Left ventricle myocardium inferior (tissue), 1 donor: ENCODE measurements around the gene NEUROD2. TPM values are rescaled to one million over a fixed set of nuclear protein-coding genes. Genes with fewer than 3 reads are reported as not detected.
"Not testable (repeated sequence)": the region's sequence is repeated elsewhere in the genome, so short reads cannot be mapped to it uniquely, and the experiment has no call there.

Experiments
- DNase-seq: peaks from one replicate; pipeline ENCODE4 v3.0.0-alpha.2; 2020
- H3K27ac ChIP-seq: fragments of 200-600 bp; replicated peaks from 2 replicates; pipeline ENCODE4 v1.8.0; 2021
- H3K27me3 ChIP-seq: fragments of 200-600 bp; 2 replicates; pipeline ENCODE4 v1.8.0; 2021; ENCODE audit warnings: low read depth
- H3K36me3 ChIP-seq: fragments of 200-600 bp; 2 replicates; pipeline ENCODE4 v1.8.0; 2021
- H3K4me1 ChIP-seq: fragments of 200-600 bp; 2 replicates; pipeline ENCODE4 v1.8.0; 2021
- H3K4me3 ChIP-seq: fragments of 200-600 bp; 2 replicates; pipeline ENCODE4 v1.8.0; 2021; ENCODE audit warnings: mild to moderate bottlenecking, moderate library complexity
- H3K9me3 ChIP-seq: fragments of 200-600 bp; replicated peaks from 2 replicates; pipeline ENCODE4 v1.8.0; 2021
- intact Hi-C: fragments of 100-400 bp; cut with micrococcal nuclease; formaldehyde crosslinking; loops from one replicate; pipeline ENCODE4 v1.11.0; 2022
- total RNA-seq: library from RNA; stranded (reverse); fragmentation: NEBNext Ultra II Directional; extraction: Animal tissue kit (Norgen Biotek cat#: 25700); gene quantifications from one replicate; pipeline ENCODE4 v1.2.1, GENCODE V29; 2021
- TF ChIP-seq, protein P1 (sequence below): fragments of 200-600 bp; IDR thresholded peaks from 2 replicates; pipeline ENCODE4 v1.8.0; 2021; ENCODE audit warnings: antibody characterized with exemption, mild to moderate bottlenecking, borderline replicate concordance
- donor health status: DM: no; HTN: yes; CAD: no; lungs with severe emphysema.

Gene NEUROD2
- total RNA-seq, 1 donor from 2014 or later: not detected

GRCh38 chr17:39596543-39597267, 11.0 kb downstream of the NEUROD2 start:
- H3K9me3 ChIP-seq: no peaks in the 10 kb centered on the region
- no peak overlapping the region for H3K4me3 ChIP-seq
- no peak for DNase-seq
- TF ChIP-seq, protein P1, sequence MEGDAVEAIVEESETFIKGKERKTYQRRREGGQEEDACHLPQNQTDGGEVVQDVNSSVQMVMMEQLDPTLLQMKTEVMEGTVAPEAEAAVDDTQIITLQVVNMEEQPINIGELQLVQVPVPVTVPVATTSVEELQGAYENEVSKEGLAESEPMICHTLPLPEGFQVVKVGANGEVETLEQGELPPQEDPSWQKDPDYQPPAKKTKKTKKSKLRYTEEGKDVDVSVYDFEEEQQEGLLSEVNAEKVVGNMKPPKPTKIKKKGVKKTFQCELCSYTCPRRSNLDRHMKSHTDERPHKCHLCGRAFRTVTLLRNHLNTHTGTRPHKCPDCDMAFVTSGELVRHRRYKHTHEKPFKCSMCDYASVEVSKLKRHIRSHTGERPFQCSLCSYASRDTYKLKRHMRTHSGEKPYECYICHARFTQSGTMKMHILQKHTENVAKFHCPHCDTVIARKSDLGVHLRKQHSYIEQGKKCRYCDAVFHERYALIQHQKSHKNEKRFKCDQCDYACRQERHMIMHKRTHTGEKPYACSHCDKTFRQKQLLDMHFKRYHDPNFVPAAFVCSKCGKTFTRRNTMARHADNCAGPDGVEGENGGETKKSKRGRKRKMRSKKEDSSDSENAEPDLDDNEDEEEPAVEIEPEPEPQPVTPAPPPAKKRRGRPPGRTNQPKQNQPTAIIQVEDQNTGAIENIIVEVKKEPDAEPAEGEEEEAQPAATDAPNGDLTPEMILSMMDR: no peak
- H3K27me3 ChIP-seq: peaks cover 100% of the 10 kb centered on the region
- peaks cover 33% of the 10 kb centered on the region for H3K4me1 ChIP-seq
- H3K36me3 ChIP-seq: no peaks in the 10 kb centered on the region
- intact Hi-C loops: no loop called here
- H3K27ac ChIP-seq: no peak overlapping the region

- no peak for DNase-seq
- TF ChIP-seq, protein P1: no peak
- intact Hi-C loops: no loop called here
- Histone ChIP-seq H3K27me3 (peaks cover 100% of the 10 kb centered on the region), H3K4me1 (peaks cover 33% of the 10 kb centered on the region), H3K27ac (no peak overlapping the region), H3K9me3 (no peaks in the 10 kb centered on the region), H3K4me3 (no peak overlapping the region), H3K36me3 (no peaks in the 10 kb centered on the region)
These were observed 11.7 kb downstream of the NEUROD2 start for GRCh38 chr17:39595928-39596510.

DNA sequence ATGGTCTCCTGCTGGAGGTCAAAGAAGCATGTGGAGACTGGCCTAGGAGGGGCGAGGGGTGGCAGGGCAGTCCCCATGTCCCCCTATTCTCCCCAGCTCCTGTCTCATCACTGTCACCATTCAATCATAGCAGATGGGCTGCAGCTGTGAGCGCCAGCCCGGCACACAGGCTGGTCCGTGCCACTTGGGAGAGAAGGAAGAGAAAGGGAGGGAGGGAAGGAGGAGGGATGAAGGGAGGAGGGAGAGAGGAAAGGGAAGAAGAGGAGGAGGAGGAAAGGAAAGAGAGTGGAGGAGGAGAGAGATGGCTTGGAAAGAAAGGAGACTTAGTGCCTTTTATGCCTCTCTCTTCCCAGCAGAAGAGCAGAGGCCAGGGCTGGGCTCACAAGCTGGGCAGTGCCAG, 12.4 kb downstream of the NEUROD2 start:
- TF ChIP-seq, protein P1: no peak
- H3K4me1 ChIP-seq: peaks cover 33% of the 10 kb centered on the region
- no peaks in the 10 kb centered on the region for H3K36me3 ChIP-seq
- H3K9me3 ChIP-seq: no peaks in the 10 kb centered on the region
- intact Hi-C loops: no loop called here
- H3K27ac ChIP-seq: no peak overlapping the region
- DNase-seq: no peak
- H3K27me3 ChIP-seq: peaks cover 99% of the 10 kb centered on the region
- H3K4me3 ChIP-seq: no peak overlapping the region

DNA sequence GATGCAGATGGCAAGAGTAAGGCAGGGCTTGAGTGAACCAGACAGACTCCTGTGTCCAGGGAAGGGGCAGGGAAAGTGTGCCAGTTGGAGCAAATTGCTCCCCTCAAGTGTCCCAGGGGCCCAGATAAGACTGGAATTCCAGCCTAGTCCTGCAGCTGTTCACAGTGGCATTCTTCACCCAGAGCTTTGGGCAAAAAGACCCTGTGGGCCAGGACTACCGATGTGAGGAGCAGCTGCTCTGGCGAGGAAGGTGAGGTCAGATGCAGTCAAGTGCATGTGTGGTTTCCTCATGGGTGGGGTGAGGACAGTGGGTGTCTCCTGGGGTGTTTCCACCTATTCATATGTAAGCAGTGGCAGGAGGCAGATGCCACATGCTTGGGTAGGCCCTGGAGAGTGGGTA, 14.3 kb downstream of the NEUROD2 start:
- intact Hi-C loops: no loop called here
- no peak for DNase-seq
- TF ChIP-seq, protein P1: no peak
- H3K4me3 ChIP-seq: no peak overlapping the region
- peaks cover 96% of the 10 kb centered on the region for H3K27me3 ChIP-seq
- H3K36me3 ChIP-seq: no peaks in the 10 kb centered on the region
- peaks cover 15% of the 10 kb centered on the region for H3K4me1 ChIP-seq
- H3K27ac ChIP-seq: no peak overlapping the region
- no peaks in the 10 kb centered on the region for H3K9me3 ChIP-seq

GRCh38 chr17:39591958-39592954, 15.5 kb downstream of the NEUROD2 start:
- no peaks in the 10 kb centered on the region for H3K9me3 ChIP-seq
- DNase-seq: no peak
- no peak overlapping the region for H3K27ac ChIP-seq
- H3K27me3 ChIP-seq: peaks cover 93% of the 10 kb centered on the region
- H3K4me3 ChIP-seq: no peak overlapping the region
- H3K4me1 ChIP-seq: peaks cover 4% of the 10 kb centered on the region
- TF ChIP-seq, protein P1: no peak
- intact Hi-C loops: no loop called here
- no peaks in the 10 kb centered on the region for H3K36me3 ChIP-seq

- H3K27ac ChIP-seq, DNase-seq, H3K9me3 ChIP-seq, H3K4me3 ChIP-seq, H3K4me1 ChIP-seq, intact Hi-C loops, H3K36me3 ChIP-seq: not testable (repeated sequence)
- H3K27me3 ChIP-seq: peaks cover 78% of the 10 kb centered on the region
These were observed 17.5 kb downstream of the NEUROD2 start for GRCh38 chr17:39590180-39590579.
